ENCODE results near the gene NAV2. TPM values are rescaled to one million over a fixed set of nuclear protein-coding genes. Genes with fewer than 3 reads are reported as not detected.

The NAV2 gene
- polyA plus RNA-seq, 3 donors from 2014 or later = 0.66 TPM; not detected in 2

GRCh38 chr11:19774817-19775580 lies 62.4 kb downstream of the NAV2 start:
- no peak overlapping the region for H3K4me3 Mint-ChIP-seq
- H3K27me3 Mint-ChIP-seq (ENCODE audit: low read depth in 3 of 3) = peaks cover 8 to 29% (median 19%) of the 10 kb centered on the region in 3 donors

GRCh38 chr11:19775622-19776021 lies 63.0 kb downstream of the NAV2 start:
- peaks cover 0 to 4% (median 0%) of the 10 kb centered on the region in 3 donors for H3K36me3 Mint-ChIP-seq
- peaks cover 0 to 2% (median 0%) of the 10 kb centered on the region in 6 donors for H3K9me3 Mint-ChIP-seq
- no peak for DNase-seq
- H3K27me3 Mint-ChIP-seq (ENCODE audit: low read depth in 3 of 3) = peaks cover 10 to 30% (median 21%) of the 10 kb centered on the region in 3 donors
- peaks cover 5 to 10% of the 10 kb centered on the region in 2 donors for H3K4me1 Mint-ChIP-seq
- H3K27ac Mint-ChIP-seq = no peak overlapping the region
- H3K4me3 Mint-ChIP-seq = peak overlapping the region in 1 of 5 donors; percentile 53

More at GRCh38 chr11:19774817-19775580, 62.4 kb downstream of the NAV2 start:
- Mint-ChIP-seq H3K4me1 (peaks cover 5 to 10% of the 10 kb centered on the region in 2 donors), H3K9me3 (peaks cover 0 to 2% (median 0%) of the 10 kb centered on the region in 6 donors), H3K27ac (no peak overlapping the region), H3K36me3 (peaks cover 0 to 4% (median 0%) of the 10 kb centered on the region in 3 donors)
- no peak for DNase-seq

GRCh38 chr11:19777039-19777376 lies 64.4 kb downstream of the NAV2 start:
- Mint-ChIP-seq H3K27me3 (ENCODE audit: low read depth in 3 of 3) (peaks cover 10 to 27% (median 21%) of the 10 kb centered on the region in 3 donors), H3K4me3 (no peak overlapping the region), H3K4me1 (peaks cover 5 to 10% of the 10 kb centered on the region in 2 donors), H3K36me3 (peaks cover 0 to 4% (median 0%) of the 10 kb centered on the region in 3 donors), H3K27ac (no peak overlapping the region), H3K9me3 (peaks cover 0 to 2% (median 0%) of the 10 kb centered on the region in 6 donors)
- no peak for DNase-seq

- H3K9me3 Mint-ChIP-seq = peaks cover 0 to 2% (median 0%) of the 10 kb centered on the region in 6 donors
- H3K4me3 Mint-ChIP-seq = peak overlapping the region in 4 of 5 donors; percentile 10 to 45 (median 37)
- H3K36me3 Mint-ChIP-seq = peaks cover 0 to 4% (median 0%) of the 10 kb centered on the region in 3 donors
- DNase-seq = no peak
- H3K4me1 Mint-ChIP-seq = peaks cover 5 to 10% of the 10 kb centered on the region in 2 donors
- H3K27me3 Mint-ChIP-seq (ENCODE audit: low read depth in 3 of 3) = peaks cover 10 to 27% (median 21%) of the 10 kb centered on the region in 3 donors
- no peak overlapping the region for H3K27ac Mint-ChIP-seq
Observed at GRCh38 chr11:19777377-19778102, 64.9 kb downstream of the NAV2 start.

GRCh38 chr11:19779740-19780139 lies 67.1 kb downstream of the NAV2 start:
- Mint-ChIP-seq H3K27ac (no peak overlapping the region), H3K9me3 (peaks cover 0 to 2% (median 0%) of the 10 kb centered on the region in 6 donors), H3K4me3 (no peak overlapping the region), H3K4me1 (peaks cover 5 to 10% of the 10 kb centered on the region in 2 donors), H3K27me3 (ENCODE audit: low read depth in 3 of 3) (peaks cover 6 to 22% (median 22%) of the 10 kb centered on the region in 3 donors), H3K36me3 (peaks cover 0 to 4% (median 0%) of the 10 kb centered on the region in 3 donors)
- DNase-seq = no peak

- Mint-ChIP-seq H3K36me3 (no peaks in the 10 kb centered on the region), H3K27ac (no peak overlapping the region), H3K9me3 (peaks cover 0 to 2% (median 0%) of the 10 kb centered on the region in 6 donors), H3K4me1 (peaks cover 5 to 6% of the 10 kb centered on the region in 2 donors), H3K4me3 (no peak overlapping the region), H3K27me3 (ENCODE audit: low read depth in 3 of 3) (peaks cover 6 to 19% (median 17%) of the 10 kb centered on the region in 3 donors)
- no peak for DNase-seq
Observed at GRCh38 chr11:19781351-19781750, 68.7 kb downstream of the NAV2 start.

- no peak for DNase-seq
- no peak overlapping the region for H3K27ac Mint-ChIP-seq
- H3K36me3 Mint-ChIP-seq = no peaks in the 10 kb centered on the region
- H3K4me1 Mint-ChIP-seq = no peaks in the 10 kb centered on the region
- H3K27me3 Mint-ChIP-seq (ENCODE audit: low read depth in 3 of 3) = peaks cover 0 to 6% (median 3%) of the 10 kb centered on the region in 3 donors
- H3K9me3 Mint-ChIP-seq = no peaks in the 10 kb centered on the region
- H3K4me3 Mint-ChIP-seq = no peak overlapping the region
Observed at GRCh38 chr11:19785265-19785664, 72.6 kb downstream of the NAV2 start.

GRCh38 chr11:19786644-19787043 lies 74.0 kb downstream of the NAV2 start:
- Mint-ChIP-seq H3K27ac (no peak overlapping the region), H3K36me3 (no peaks in the 10 kb centered on the region), H3K4me1 (no peaks in the 10 kb centered on the region), H3K27me3 (ENCODE audit: low read depth in 3 of 3) (peaks cover 0 to 6% (median 2%) of the 10 kb centered on the region in 3 donors), H3K4me3 (no peak overlapping the region), H3K9me3 (no peaks in the 10 kb centered on the region)
- DNase-seq = no peak

GRCh38 chr11:19788435-19788834 lies 75.8 kb downstream of the NAV2 start:
- H3K4me1 Mint-ChIP-seq = no peaks in the 10 kb centered on the region
- DNase-seq = no peak

GRCh38 chr11:19789245-19789644 lies 76.6 kb downstream of the NAV2 start:
- Mint-ChIP-seq H3K27ac (no peak overlapping the region), H3K36me3 (no peaks in the 10 kb centered on the region), H3K4me3 (no peak overlapping the region)

More at GRCh38 chr11:19788435-19788834, 75.8 kb downstream of the NAV2 start:
- Mint-ChIP-seq H3K27me3 (ENCODE audit: low read depth in 3 of 3) (peaks cover 0 to 6% (median 0%) of the 10 kb centered on the region in 3 donors), H3K36me3 (no peaks in the 10 kb centered on the region), H3K4me3 (no peak overlapping the region), H3K9me3 (no peaks in the 10 kb centered on the region), H3K27ac (no peak overlapping the region)

GRCh38 chr11:19789835-19790710 lies 77.4 kb downstream of the NAV2 start:
- H3K9me3 Mint-ChIP-seq = no peaks in the 10 kb centered on the region
- H3K4me1 Mint-ChIP-seq = no peaks in the 10 kb centered on the region
- no peak overlapping the region for H3K4me3 Mint-ChIP-seq
- no peak overlapping the region for H3K27ac Mint-ChIP-seq
- H3K36me3 Mint-ChIP-seq = no peaks in the 10 kb centered on the region
- peaks cover 0 to 3% (median 0%) of the 10 kb centered on the region in 3 donors for H3K27me3 Mint-ChIP-seq (ENCODE audit: low read depth in 3 of 3)
- DNase-seq = no peak

More at GRCh38 chr11:19789245-19789644, 76.6 kb downstream of the NAV2 start:
- DNase-seq = no peak
- Mint-ChIP-seq H3K9me3 (no peaks in the 10 kb centered on the region), H3K4me1 (no peaks in the 10 kb centered on the region), H3K27me3 (ENCODE audit: low read depth in 3 of 3) (peaks cover 0 to 3% (median 0%) of the 10 kb centered on the region in 3 donors)

- no peaks in the 10 kb centered on the region for H3K4me1 Mint-ChIP-seq
- H3K27me3 Mint-ChIP-seq (ENCODE audit: low read depth in 3 of 3) = peaks cover 0 to 3% (median 0%) of the 10 kb centered on the region in 3 donors
- no peak overlapping the region for H3K27ac Mint-ChIP-seq
- H3K9me3 Mint-ChIP-seq = no peaks in the 10 kb centered on the region
- H3K36me3 Mint-ChIP-seq = no peaks in the 10 kb centered on the region
- no peak for DNase-seq
- no peak overlapping the region for H3K4me3 Mint-ChIP-seq
Observed at GRCh38 chr11:19790831-19791552, 78.4 kb downstream of the NAV2 start.

GRCh38 chr11:19792510-19792909 lies 79.9 kb downstream of the NAV2 start:
- no peak overlapping the region for H3K4me3 Mint-ChIP-seq
- no peak overlapping the region for H3K27ac Mint-ChIP-seq
- peaks cover 0 to 2% (median 0%) of the 10 kb centered on the region in 6 donors for H3K9me3 Mint-ChIP-seq
- no peaks in the 10 kb centered on the region for H3K4me1 Mint-ChIP-seq
- DNase-seq = no peak
- peaks cover 0 to 7% (median 2%) of the 10 kb centered on the region in 3 donors for H3K27me3 Mint-ChIP-seq (ENCODE audit: low read depth in 3 of 3)
- H3K36me3 Mint-ChIP-seq = no peaks in the 10 kb centered on the region
